ENCODE results near the gene ZMYM3. TPM values are rescaled to one million over a fixed set of nuclear protein-coding genes. Genes with fewer than 3 reads are reported as not detected.

Gene ZMYM3
- total and polyA plus RNA-seq, 8 donors = 2.9 to 53.6 (median 9.0) TPM

GRCh38 chrX:71227370-71228062 lies 26.4 kb downstream of the ZMYM3 start:
- no peak overlapping the region for H3K27ac ChIP-seq
- H3K36me3 ChIP-seq = no peaks in the 10 kb centered on the region
- H3K9me3 ChIP-seq = no peaks in the 10 kb centered on the region
- DNase-seq = no peak
- H3K4me1 ChIP-seq = no peaks in the 10 kb centered on the region
- H3K27me3 ChIP-seq = no peaks in the 10 kb centered on the region
- 57 to 75% (median 72%) methylated on average over 5 of the region's 5 CpGs for WGBS, 5 donors
- TF ChIP-seq CTCF (IDR thresholded peaks at IDR 0.05) (no peak), POLR2AphosphoS5 (IDR thresholded peaks at IDR 0.05) (no peak), POLR2A (IDR thresholded peaks at IDR 0.05) (no peak), EP300 (IDR thresholded peaks at IDR 0.05) (no peak)
- H3K4me3 ChIP-seq = no peak overlapping the region
- intact Hi-C loops (cut with DNase I; ENCODE audit: low total_unique reads) = no loop called here

- Histone ChIP-seq H3K36me3 (no peaks in the 10 kb centered on the region), H3K4me1 (no peaks in the 10 kb centered on the region), H3K9me3 (no peaks in the 10 kb centered on the region), H3K27ac (no peak overlapping the region), H3K27me3 (no peaks in the 10 kb centered on the region), H3K4me3 (no peak overlapping the region)
- TF ChIP-seq CTCF (IDR thresholded peaks at IDR 0.05) = no peak
- TF ChIP-seq POLR2AphosphoS5 (IDR thresholded peaks at IDR 0.05) = no peak
- TF ChIP-seq POLR2A (IDR thresholded peaks at IDR 0.05) = no peak
- TF ChIP-seq EP300 (IDR thresholded peaks at IDR 0.05) = no peak
- 63 to 76% (median 71%) methylated on average over 5 of the region's 5 CpGs for WGBS, 5 donors
- no peak for DNase-seq
- intact Hi-C loops (cut with DNase I; ENCODE audit: low total_unique reads) = no loop called here
Observed at GRCh38 chrX:71225676-71226075, 28.3 kb downstream of the ZMYM3 start.

- 51 to 82% (median 65%) methylated on average over 2 of the region's 2 CpGs for whole genome bisulfite sequencing, 5 donors
- TF ChIP-seq CTCF (IDR thresholded peaks at IDR 0.05) = no peak
- no peak for TF ChIP-seq EP300 (IDR thresholded peaks at IDR 0.05)
- TF ChIP-seq POLR2AphosphoS5 (IDR thresholded peaks at IDR 0.05) = no peak
- no peak for TF ChIP-seq POLR2A (IDR thresholded peaks at IDR 0.05)
- intact Hi-C loops (cut with DNase I; ENCODE audit: low total_unique reads) = no loop called here
- Histone ChIP-seq H3K4me3 (no peak overlapping the region), H3K36me3 (no peaks in the 10 kb centered on the region), H3K27me3 (no peaks in the 10 kb centered on the region), H3K4me1 (no peaks in the 10 kb centered on the region), H3K9me3 (no peaks in the 10 kb centered on the region), H3K27ac (no peak overlapping the region)
- DNase-seq = no peak
Observed at GRCh38 chrX:71225009-71225408, 28.9 kb downstream of the ZMYM3 start.

- no peak overlapping the region for H3K27ac ChIP-seq
- no peaks in the 10 kb centered on the region for H3K4me1 ChIP-seq
- TF ChIP-seq POLR2A (IDR thresholded peaks at IDR 0.05) (no peak), CTCF (IDR thresholded peaks at IDR 0.05) (no peak), POLR2AphosphoS5 (IDR thresholded peaks at IDR 0.05) (no peak), EP300 (IDR thresholded peaks at IDR 0.05) (no peak)
- intact Hi-C loops (cut with DNase I; ENCODE audit: low total_unique reads) = no loop called here
- H3K27me3 ChIP-seq = no peaks in the 10 kb centered on the region
- no peaks in the 10 kb centered on the region for H3K36me3 ChIP-seq
- no peak for DNase-seq
- H3K4me3 ChIP-seq = no peak overlapping the region
- no peaks in the 10 kb centered on the region for H3K9me3 ChIP-seq
- WGBS, 5 donors = 73 to 89% (median 82%) methylated on average over 18 to 32 of the region's 32 CpGs
Observed at GRCh38 chrX:71224098-71224708, 29.7 kb downstream of the ZMYM3 start.
